Measurements from ENCODE around the gene ITGB4. TPM values are rescaled to one million over a fixed set of nuclear protein-coding genes. Genes with fewer than 3 reads are reported as not detected.

ITGB4 gene
- total and polyA plus RNA-seq, 2 experiments from 2014 or later = 6.1 to 9.7 TPM

DNA sequence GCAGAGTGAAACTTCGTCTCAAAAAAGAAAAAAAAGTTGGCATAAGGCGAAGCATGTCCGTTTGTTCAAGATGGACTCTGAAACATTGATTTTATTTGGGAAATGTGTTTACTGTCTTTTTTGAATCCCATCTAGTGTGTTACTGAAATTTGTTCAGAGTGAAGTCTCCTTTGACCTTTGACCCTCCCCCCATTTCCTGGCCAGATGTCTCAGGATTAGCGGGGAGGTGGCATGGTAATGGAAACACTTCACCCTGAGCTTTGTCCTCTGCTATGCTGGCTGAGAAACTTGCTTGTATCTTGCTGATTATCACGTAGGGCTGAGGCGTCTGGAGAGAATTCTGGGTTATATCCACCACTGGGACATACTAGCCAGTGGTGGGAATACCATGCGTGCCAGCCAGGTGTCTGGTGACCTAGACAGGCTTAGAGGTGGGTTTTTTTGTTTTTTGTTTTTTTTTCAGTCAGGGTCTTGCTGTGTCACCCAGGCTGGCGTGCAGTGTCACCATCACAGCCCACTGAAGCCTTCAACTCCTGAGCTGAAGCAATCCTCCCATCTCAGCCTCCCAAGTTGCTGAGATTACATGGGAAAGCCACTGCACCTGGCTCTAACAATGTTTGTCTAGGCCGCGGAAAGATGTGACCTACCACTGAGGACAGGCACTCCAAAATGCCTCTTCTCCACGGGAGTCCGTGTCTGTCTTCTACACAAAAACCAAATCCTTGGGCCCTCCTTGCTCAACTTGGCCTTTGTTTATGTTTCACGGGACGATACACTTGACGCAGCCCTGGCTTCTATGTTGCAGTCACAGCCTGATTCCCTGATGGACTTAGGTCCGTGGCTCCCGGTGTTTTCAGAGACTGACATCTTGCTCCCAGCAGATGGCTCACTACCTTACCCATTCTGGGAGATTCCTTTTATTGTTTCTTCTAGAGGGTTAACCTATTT, 50.3 kb downstream of the ITGB4 start:
- H3K4me3 Mint-ChIP-seq = no peak overlapping the region; the same call in 2 of the 3 replicates
- peak overlapping the region; percentile 63 for H3K27ac Mint-ChIP-seq
- H3K79me2 ChIP-seq (replicated peaks; ENCODE audit: insufficient read depth) = no peaks in the 10 kb centered on the region; the same call in 1 of the 2 replicates
- no peak overlapping the region for H3K4me3 ChIP-seq
- no peak overlapping the region for H3K27ac ChIP-seq (ENCODE audit: low read depth)
- no peaks in the 10 kb centered on the region for H3K27me3 ChIP-seq (ENCODE audit: insufficient read depth)
- peaks cover 26% of the 10 kb centered on the region for H3K4me1 Mint-ChIP-seq
- no peak for TF ChIP-seq POLR2AphosphoS5 (IDR thresholded peaks at IDR 0.05; ENCODE audit: low read depth)
- no peak for TF ChIP-seq EZH2phosphoT487 (IDR thresholded peaks at IDR 0.05; ENCODE audit: unreplicated experiment)
- TF ChIP-seq, protein P1, sequence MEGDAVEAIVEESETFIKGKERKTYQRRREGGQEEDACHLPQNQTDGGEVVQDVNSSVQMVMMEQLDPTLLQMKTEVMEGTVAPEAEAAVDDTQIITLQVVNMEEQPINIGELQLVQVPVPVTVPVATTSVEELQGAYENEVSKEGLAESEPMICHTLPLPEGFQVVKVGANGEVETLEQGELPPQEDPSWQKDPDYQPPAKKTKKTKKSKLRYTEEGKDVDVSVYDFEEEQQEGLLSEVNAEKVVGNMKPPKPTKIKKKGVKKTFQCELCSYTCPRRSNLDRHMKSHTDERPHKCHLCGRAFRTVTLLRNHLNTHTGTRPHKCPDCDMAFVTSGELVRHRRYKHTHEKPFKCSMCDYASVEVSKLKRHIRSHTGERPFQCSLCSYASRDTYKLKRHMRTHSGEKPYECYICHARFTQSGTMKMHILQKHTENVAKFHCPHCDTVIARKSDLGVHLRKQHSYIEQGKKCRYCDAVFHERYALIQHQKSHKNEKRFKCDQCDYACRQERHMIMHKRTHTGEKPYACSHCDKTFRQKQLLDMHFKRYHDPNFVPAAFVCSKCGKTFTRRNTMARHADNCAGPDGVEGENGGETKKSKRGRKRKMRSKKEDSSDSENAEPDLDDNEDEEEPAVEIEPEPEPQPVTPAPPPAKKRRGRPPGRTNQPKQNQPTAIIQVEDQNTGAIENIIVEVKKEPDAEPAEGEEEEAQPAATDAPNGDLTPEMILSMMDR (conservative IDR thresholded peaks at IDR 0.05; ENCODE audit: low read depth in 2 of 2) = peak in 1 of 2 experiments; percentile 13; a peak in 1 of 4 replicates
- no peak for TF ChIP-seq EZH2 (IDR thresholded peaks at IDR 0.05; ENCODE audit: low read depth, unreplicated experiment)
- TF ChIP-seq ZNF331 (CRISPR knock-in tag; IDR thresholded peaks at IDR 0.05; ENCODE audit: low read depth) = no peak
- ATAC-seq (no peak), DNase-seq (ENCODE audit: low spot score) (no peak)
- H4K20me1 ChIP-seq (replicated peaks; ENCODE audit: insufficient read depth) = peaks cover 4% of the 10 kb centered on the region; the same call in 1 of the 2 replicates
- peaks cover 15% of the 10 kb centered on the region; the same call in 1 of the 2 replicates for H3F3A ChIP-seq (replicated peaks; ENCODE audit: low read depth)
- no peaks in the 10 kb centered on the region for H3K9me2 ChIP-seq (ENCODE audit: insufficient read depth)
- H2AFZ ChIP-seq = no peak overlapping the region; the same call in 1 of the 2 replicates
- no peaks in the 10 kb centered on the region; the same call in 2 of the 3 replicates for H3K9me3 Mint-ChIP-seq
- no peak overlapping the region for H3K4me2 ChIP-seq
- H3K4me1 ChIP-seq (ENCODE audit: insufficient read depth) = no peaks in the 10 kb centered on the region
- peaks cover 33% of the 10 kb centered on the region for H3K27me3 Mint-ChIP-seq (ENCODE audit: insufficient read depth, low read depth, poor library complexity)
- peaks cover 17% of the 10 kb centered on the region; the same call in 2 of the 3 replicates for H3K36me3 Mint-ChIP-seq (ENCODE audit: low read depth)
- no peaks in the 10 kb centered on the region; the same call in 1 of the 2 replicates for H3K36me3 ChIP-seq (ENCODE audit: insufficient read depth)

DNA sequence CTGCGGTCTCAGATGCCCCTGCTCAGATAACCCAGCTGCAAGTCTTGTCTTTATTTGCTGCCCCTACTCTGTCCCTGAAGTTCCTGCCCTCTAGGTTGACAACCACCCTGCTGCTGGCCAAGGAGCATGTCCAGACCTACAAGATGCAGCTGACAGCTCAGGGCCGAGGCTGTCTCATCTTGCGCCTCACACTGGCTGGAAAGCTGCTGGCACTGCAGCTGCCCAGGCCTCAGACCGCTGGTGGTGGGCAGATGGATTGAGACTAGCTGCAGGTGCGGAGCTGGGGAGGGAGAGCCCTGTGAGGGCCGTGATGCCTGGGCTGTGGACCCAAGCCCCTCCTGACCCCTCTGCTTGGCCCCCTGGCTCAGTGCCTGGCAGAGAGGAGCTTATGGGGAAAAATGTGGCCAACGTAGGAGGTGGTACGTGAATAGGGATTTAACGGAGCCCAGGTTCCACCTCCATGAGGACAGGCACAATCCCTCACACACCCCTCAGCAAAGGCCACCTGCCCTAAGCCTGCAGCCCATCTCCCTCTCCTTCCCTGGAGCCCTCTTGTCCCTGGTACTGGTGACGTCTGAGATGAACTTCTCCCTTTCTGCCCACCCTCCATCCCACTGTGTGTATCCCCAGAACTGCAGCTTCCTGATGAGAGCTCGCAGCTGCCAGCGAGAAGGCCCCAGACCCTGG, 52.0 kb downstream of the ITGB4 start:
- peaks cover 13% of the 10 kb centered on the region; the same call in 1 of the 2 replicates for H3K36me3 ChIP-seq (ENCODE audit: insufficient read depth)
- H3K27ac ChIP-seq (ENCODE audit: low read depth) = no peak overlapping the region
- H3K4me3 ChIP-seq = no peak overlapping the region
- no peaks in the 10 kb centered on the region for H3K27me3 ChIP-seq (ENCODE audit: insufficient read depth)
- Mint-ChIP-seq H3K27ac (no peak overlapping the region), H3K4me1 (peaks cover 39% of the 10 kb centered on the region), H3K9me3 (no peaks in the 10 kb centered on the region; the same call in 2 of the 3 replicates), H3K4me3 (no peak overlapping the region), H3K27me3 (ENCODE audit: insufficient read depth, low read depth, poor library complexity) (peaks cover 40% of the 10 kb centered on the region), H3K36me3 (ENCODE audit: low read depth) (peaks cover 34% of the 10 kb centered on the region)
- H4K20me1 ChIP-seq (replicated peaks; ENCODE audit: insufficient read depth) = peaks cover 16% of the 10 kb centered on the region
- H3K79me2 ChIP-seq (replicated peaks; ENCODE audit: insufficient read depth) = peaks cover 12% of the 10 kb centered on the region
- peaks cover 30% of the 10 kb centered on the region for H3F3A ChIP-seq (replicated peaks; ENCODE audit: low read depth)
- H2AFZ ChIP-seq = no peak overlapping the region
- peaks cover 8% of the 10 kb centered on the region for H3K4me1 ChIP-seq (ENCODE audit: insufficient read depth)
- H3K4me2 ChIP-seq = no peak overlapping the region
- DNase-seq (ENCODE audit: low spot score) (no peak), ATAC-seq (0 out of 3 replicates have a peak, but pooled peaks have one; percentile 1)
- no peaks in the 10 kb centered on the region for H3K9me2 ChIP-seq (ENCODE audit: insufficient read depth)
- TF ChIP-seq CREB1 (CRISPR knock-in tag; IDR thresholded peaks at IDR 0.05; ENCODE audit: low read depth) = no peak
- TF ChIP-seq, protein P2, sequence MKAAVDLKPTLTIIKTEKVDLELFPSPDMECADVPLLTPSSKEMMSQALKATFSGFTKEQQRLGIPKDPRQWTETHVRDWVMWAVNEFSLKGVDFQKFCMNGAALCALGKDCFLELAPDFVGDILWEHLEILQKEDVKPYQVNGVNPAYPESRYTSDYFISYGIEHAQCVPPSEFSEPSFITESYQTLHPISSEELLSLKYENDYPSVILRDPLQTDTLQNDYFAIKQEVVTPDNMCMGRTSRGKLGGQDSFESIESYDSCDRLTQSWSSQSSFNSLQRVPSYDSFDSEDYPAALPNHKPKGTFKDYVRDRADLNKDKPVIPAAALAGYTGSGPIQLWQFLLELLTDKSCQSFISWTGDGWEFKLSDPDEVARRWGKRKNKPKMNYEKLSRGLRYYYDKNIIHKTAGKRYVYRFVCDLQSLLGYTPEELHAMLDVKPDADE (IDR thresholded peaks at IDR 0.05) = no peak
- TF ChIP-seq, protein P1 (conservative IDR thresholded peaks at IDR 0.05; ENCODE audit: low read depth in 2 of 2) = peak in 1 of 2 experiments; percentile 21; a peak in 1 of 4 replicates

All from GM23338 (cell line).